ENCODE measurements around the gene SLC16A1.

The SLC16A1 gene

DNA sequence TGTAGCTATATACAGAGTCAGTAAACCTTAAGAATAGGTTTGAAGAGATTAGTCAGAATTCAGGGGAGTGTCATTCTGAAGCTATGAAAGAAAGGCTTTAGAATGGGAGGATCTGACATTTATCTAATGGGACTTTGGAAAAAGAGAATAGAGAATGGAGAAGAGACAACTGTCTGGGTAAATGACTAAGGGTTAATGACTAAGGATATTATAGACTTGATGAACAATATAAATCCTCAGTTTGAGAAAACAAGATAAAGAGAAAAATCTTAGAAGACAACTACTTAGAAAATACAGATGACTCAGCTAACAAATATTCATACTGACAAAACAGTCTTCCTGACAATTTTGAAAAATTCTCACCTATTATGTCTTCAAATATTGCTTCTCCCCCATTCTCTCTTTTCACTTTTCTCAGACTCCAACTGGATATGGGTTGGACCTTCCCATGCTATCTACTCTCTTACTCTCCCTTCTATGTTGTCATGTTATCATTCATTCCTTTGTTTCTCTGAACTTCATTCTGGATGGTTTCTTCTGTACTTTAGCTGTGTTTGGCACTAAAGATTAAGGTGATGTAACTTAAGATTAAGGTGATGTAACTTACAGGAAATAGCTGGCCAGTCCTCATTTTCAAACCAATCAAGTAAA, 20.4 kb downstream of the SLC16A1 start:
- TF ChIP-seq, protein P1, sequence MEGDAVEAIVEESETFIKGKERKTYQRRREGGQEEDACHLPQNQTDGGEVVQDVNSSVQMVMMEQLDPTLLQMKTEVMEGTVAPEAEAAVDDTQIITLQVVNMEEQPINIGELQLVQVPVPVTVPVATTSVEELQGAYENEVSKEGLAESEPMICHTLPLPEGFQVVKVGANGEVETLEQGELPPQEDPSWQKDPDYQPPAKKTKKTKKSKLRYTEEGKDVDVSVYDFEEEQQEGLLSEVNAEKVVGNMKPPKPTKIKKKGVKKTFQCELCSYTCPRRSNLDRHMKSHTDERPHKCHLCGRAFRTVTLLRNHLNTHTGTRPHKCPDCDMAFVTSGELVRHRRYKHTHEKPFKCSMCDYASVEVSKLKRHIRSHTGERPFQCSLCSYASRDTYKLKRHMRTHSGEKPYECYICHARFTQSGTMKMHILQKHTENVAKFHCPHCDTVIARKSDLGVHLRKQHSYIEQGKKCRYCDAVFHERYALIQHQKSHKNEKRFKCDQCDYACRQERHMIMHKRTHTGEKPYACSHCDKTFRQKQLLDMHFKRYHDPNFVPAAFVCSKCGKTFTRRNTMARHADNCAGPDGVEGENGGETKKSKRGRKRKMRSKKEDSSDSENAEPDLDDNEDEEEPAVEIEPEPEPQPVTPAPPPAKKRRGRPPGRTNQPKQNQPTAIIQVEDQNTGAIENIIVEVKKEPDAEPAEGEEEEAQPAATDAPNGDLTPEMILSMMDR (conservative IDR thresholded peaks at IDR 0.05; ENCODE audit: low read length) = 0 out of 2 replicates have a peak, but pooled peaks have one; percentile 1
- H3K4me3 ChIP-seq (ENCODE audit: low read length) = no peak overlapping the region
- peak; percentile 81 for DNase-seq (ENCODE audit: low read depth)

DNA sequence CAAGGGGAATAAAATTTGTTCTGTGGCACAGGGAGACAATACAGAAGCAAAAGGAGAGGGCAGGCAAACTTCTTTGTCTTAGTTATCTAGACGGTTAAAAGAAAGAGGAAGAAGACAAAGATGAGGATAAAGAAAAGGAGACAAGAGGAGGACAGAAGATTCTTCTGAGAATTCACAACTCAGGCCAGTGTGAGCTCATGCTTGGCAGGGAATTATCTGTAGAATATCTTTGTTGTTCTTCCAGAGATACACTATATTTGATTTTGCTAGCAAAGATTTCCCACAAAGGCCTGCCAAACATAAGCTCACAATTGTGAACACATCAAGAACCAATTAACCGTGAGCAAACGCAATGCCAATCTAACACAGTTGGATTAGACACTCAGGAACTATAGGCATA, 21.4 kb downstream of the SLC16A1 start:
- no peak for DNase-seq (ENCODE audit: low read depth)
- no peak overlapping the region for H3K4me3 ChIP-seq (ENCODE audit: low read length)
- TF ChIP-seq, protein P1 (conservative IDR thresholded peaks at IDR 0.05; ENCODE audit: low read length) = no peak

DNA sequence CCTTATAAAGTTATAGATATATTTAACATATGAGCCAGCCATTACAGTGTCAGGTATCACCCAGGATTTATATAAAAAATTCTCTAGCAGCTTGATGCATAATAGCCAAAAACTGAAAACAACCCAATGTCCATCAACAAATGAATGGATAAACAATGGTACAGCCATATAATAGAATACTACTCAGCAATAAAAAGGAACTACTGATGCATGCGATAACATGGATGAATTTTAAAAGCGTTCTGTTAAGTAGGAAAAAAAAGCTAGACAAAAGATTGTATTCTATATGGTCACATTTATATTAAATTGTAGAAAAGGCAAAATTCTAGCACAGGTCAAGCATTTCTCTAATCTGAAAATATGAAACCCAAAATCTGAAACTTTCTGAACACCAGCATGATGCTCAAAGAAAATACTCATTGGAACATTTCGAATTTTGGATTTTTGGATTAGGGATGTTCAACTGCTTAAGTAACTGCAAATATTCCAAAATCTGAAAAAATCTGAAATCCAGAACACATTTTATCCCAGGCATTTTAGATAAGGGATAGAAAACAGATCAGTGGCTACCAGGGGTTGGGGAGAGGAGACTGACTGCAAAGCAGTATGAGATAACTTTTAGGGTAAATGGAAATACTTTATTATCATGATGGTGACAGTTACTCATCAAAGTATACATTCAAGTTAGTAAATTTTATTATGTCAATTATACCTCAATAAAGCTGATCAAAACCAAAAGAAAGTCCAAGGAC, 22.0 kb downstream of the SLC16A1 start:
- TF ChIP-seq, protein P1 (conservative IDR thresholded peaks at IDR 0.05; ENCODE audit: low read length) = no peak
- H3K4me3 ChIP-seq (ENCODE audit: low read length) = no peak overlapping the region
- no peak for DNase-seq (ENCODE audit: low read depth)

DNA sequence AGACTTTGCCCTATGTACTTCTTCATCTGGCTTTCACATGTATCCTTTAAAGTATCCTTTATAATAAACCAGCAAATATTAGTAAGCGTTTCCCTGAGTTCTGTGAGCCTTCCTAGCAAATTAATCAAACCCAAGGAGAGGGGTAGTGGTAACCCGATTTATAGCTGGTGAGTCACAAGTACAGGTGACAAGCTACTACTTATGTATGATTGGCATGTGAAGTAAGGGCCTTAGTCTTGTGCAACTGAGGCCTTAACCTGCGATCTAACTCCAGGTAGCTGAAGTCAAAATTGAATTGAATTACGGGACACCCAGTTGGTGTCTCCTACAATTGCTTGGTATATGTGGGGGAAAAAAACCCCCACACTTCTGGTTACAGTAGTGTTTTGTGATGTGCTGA, 26.0 kb downstream of the SLC16A1 start:
- TF ChIP-seq, protein P1 (conservative IDR thresholded peaks at IDR 0.05; ENCODE audit: low read length) = no peak
- H3K4me3 ChIP-seq (ENCODE audit: low read length) = no peak overlapping the region
- DNase-seq (ENCODE audit: low read depth) = no peak

DNA sequence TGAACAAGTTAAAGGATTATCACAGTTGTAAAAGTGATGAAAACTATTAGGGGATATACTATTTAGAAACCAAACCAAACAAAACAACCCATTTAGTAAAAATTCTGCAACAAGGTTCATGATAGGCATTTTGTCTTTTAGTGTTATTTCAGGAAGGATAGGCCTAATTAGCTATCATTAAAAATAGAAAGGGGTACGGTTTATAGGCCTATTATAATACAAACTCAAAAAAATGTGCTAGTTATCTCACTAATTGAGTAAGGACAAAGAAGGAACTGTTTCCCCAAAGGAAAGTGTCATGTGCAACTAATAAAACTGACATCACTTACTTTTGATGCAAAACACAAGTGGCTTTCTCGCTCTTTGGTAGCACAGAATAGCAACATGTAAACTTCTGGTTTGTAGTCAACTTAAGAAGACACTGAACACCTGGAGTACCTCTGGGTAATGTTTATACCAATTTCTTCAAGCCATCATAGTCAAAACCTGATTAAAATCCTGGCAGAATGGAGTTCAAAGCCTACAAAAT, 28.5 kb downstream of the SLC16A1 start:
- TF ChIP-seq, protein P1 (conservative IDR thresholded peaks at IDR 0.05; ENCODE audit: low read length) = no peak
- DNase-seq (ENCODE audit: low read depth) = no peak
- H3K4me3 ChIP-seq (ENCODE audit: low read length) = no peak overlapping the region

DNA sequence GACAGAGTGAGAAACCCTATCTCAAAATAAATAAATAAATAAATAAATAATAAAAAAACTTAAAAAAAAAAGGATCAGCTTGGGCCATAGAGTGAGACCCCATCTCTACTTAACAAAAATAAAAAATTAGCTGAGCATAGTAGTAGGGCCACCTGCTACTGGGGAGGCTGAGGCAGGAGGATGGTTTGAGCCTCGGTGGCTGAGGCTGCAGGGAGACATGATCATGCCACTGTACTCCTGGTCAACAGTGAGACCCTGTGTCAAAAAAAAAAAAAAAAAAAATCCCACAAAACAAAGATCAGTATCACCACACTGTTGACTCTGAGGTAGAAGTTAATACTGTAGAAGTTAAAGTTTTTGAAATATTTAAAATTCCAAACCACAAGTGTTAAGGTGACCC, 29.1 kb downstream of the SLC16A1 start:
- TF ChIP-seq, protein P1 (conservative IDR thresholded peaks at IDR 0.05; ENCODE audit: low read length) = no peak

DNA sequence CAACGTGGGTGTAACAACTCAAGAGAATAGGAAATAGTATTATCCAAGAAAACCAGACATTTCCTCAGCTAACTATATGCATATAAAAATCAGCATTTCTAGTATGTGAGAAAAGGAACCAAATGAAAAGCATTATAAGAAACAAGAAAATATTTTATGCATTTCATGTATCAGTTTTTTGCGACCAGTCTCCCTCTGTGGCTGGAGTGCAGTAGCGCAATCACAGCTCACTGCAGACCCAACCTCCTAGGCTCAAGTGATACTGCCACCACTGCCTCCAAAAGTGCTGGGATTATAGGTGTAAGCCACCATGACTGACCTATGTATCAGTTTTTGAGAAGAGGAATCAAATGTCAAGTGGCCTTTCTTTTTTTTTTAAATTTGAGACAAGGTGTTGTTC, 31.0 kb downstream of the SLC16A1 start:
- no peak overlapping the region for H3K4me3 ChIP-seq (ENCODE audit: low read length)
- DNase-seq (ENCODE audit: low read depth) = no peak

More for the DNA sequence above, 29.1 kb downstream of the SLC16A1 start:
- DNase-seq (ENCODE audit: low read depth) = no peak
- H3K4me3 ChIP-seq (ENCODE audit: low read length) = no peak overlapping the region

More for the DNA sequence above, 31.0 kb downstream of the SLC16A1 start:
- TF ChIP-seq, protein P1 (conservative IDR thresholded peaks at IDR 0.05; ENCODE audit: low read length) = no peak; the same call in 1 of the 2 replicates
